Mucosa of descending colon (tissue), 3 donors: ENCODE data around the gene COL5A3. TPM values are rescaled to one million over a fixed set of nuclear protein-coding genes. Genes with fewer than 3 reads are reported as not detected.

Source experiments
- ATAC-seq: fragments of 200-7000 bp; cut with Tn5 transposase; one replicate; pipeline ENCODE4 v1.9.1; 2020; ENCODE audit warnings: mild to moderate bottlenecking, moderate library complexity
- DNase-seq, 3 donors: peaks; one replicate each; pipeline ENCODE4 v3.0.0-alpha.2; 2020
- H3K36me3 ChIP-seq: fragments of 200-600 bp; one replicate; pipeline ENCODE4 v1.8.0; 2021; ENCODE audit warnings: low read depth, mild to moderate bottlenecking
- H3K4me1 ChIP-seq: fragments of 200-600 bp; one replicate; pipeline ENCODE4 v1.8.0; 2021; ENCODE audit warnings: low read depth, mild to moderate bottlenecking
- H3K4me3 ChIP-seq: fragments of 200-600 bp; one replicate; pipeline ENCODE4 v1.8.0; 2021; ENCODE audit warnings: mild to moderate bottlenecking
- H3K9me3 ChIP-seq: fragments of 200-600 bp; one replicate; pipeline ENCODE4 v1.8.0; 2021; ENCODE audit warnings: mild to moderate bottlenecking
- intact Hi-C, 2 donors: fragments of 100-400 bp; cut with DNase I in 1 of 2; cut with micrococcal nuclease in 1 of 2; formaldehyde crosslinking; loops; one replicate each; pipeline versions ENCODE4 v1.11.0 to v1.11.1; 2022; cut with DNase I, micrococcal nuclease
- total RNA-seq, 3 donors: library from RNA; stranded (reverse); fragmentation: NEBNext Ultra II Directional in 2 of 3; extraction: Animal tissue kit (Norgen Biotek cat#: 25700) in 2 of 3; gene quantifications; one replicate each; pipeline versions ENCODE4 v1.2.1 to v1.2.4, GENCODE V29; 2021 to 2023
- TF ChIP-seq, protein P1 (sequence below): fragments of 200-600 bp; IDR thresholded peaks from one replicate; pipeline ENCODE4 v1.8.0; 2022; ENCODE audit warnings: antibody characterized with exemption, mild to moderate bottlenecking
- donor health status: DM: no; HTN: no; CAD: no; lungs with moderate emphysema.
- donor health status: DM: no; HTN: no; CAD: no.
- donor health status: DM: no; HTN: yes; CAD: no.

Gene COL5A3
- total RNA-seq, 3 donors from 2014 or later: 1.9 to 7.2 (median 5.5) TPM

DNA sequence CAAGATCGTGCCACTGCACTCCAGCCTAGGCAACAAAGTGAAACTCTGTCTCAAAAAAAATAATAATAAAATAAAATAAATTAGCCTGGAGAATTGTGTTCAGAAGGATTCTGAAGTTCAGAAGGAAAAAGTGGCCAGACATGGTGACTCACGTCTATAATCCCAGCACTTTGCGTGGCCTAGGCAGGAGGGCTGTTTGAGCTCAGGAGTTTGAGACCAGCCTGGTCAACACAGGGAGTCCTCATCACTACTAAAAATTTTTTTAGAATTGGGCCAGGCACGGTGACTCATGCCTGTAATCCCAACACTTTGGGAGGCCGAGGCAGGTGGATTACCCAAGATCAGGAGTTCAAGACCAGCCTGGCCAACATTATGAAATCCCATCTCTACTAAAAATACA is 8.9 kb upstream of the COL5A3 start:
- H3K4me1 ChIP-seq: peaks cover under 1% of the 10 kb centered on the region
- TF ChIP-seq, protein P1, sequence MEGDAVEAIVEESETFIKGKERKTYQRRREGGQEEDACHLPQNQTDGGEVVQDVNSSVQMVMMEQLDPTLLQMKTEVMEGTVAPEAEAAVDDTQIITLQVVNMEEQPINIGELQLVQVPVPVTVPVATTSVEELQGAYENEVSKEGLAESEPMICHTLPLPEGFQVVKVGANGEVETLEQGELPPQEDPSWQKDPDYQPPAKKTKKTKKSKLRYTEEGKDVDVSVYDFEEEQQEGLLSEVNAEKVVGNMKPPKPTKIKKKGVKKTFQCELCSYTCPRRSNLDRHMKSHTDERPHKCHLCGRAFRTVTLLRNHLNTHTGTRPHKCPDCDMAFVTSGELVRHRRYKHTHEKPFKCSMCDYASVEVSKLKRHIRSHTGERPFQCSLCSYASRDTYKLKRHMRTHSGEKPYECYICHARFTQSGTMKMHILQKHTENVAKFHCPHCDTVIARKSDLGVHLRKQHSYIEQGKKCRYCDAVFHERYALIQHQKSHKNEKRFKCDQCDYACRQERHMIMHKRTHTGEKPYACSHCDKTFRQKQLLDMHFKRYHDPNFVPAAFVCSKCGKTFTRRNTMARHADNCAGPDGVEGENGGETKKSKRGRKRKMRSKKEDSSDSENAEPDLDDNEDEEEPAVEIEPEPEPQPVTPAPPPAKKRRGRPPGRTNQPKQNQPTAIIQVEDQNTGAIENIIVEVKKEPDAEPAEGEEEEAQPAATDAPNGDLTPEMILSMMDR: no peak
- no peaks in the 10 kb centered on the region for H3K36me3 ChIP-seq
- H3K4me3 ChIP-seq: no peak overlapping the region
- intact Hi-C loops: no loop called here
- H3K9me3 ChIP-seq: no peaks in the 10 kb centered on the region
- DNase-seq: no peak
- ATAC-seq: no peak

DNA sequence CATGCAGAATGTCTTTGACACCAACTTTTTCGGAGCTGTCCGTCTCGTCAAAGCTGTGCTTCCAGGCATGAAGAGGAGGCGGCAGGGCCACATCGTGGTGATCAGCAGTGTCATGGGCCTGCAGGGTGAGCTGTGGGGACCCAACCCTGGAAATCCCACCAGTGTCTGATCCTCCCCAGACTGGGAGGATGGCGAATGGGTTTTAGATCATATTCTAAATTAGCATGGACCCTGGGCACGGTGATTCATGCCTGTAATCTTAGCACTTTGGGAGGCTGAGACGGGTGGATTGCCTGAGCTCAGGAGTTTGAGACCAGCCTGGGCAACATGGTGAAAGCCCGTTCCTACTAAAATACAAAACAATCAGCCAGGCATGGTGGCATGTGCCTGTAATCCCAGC is 8.5 kb upstream of the COL5A3 start:
- Histone ChIP-seq H3K36me3 (no peaks in the 10 kb centered on the region), H3K4me1 (peaks cover 5% of the 10 kb centered on the region), H3K4me3 (no peak overlapping the region), H3K9me3 (no peaks in the 10 kb centered on the region)
- TF ChIP-seq, protein P1: no peak
- intact Hi-C loops: no loop called here
- ATAC-seq (no peak), DNase-seq (no peak)

DNA sequence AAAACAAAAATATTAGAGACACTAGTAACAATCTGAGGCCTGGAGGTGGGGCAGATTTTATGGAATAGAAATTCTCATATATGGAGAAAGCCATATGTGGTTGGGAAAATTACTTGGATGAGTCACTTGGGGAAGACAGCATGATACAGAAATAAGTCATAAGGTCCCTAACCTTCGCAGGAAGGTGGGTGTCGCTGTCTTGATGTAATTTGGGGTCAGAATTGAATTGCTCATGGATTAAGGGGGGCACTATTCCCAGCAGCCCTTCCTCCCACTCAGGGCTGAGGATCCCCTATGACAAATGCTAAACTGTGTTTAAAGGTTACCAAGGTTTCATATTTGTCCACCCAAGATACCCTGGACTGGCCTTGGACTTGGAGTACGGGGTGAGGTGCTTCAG is 8.0 kb upstream of the COL5A3 start:
- H3K4me1 ChIP-seq: peaks cover 5% of the 10 kb centered on the region
- TF ChIP-seq, protein P1: no peak

DNA sequence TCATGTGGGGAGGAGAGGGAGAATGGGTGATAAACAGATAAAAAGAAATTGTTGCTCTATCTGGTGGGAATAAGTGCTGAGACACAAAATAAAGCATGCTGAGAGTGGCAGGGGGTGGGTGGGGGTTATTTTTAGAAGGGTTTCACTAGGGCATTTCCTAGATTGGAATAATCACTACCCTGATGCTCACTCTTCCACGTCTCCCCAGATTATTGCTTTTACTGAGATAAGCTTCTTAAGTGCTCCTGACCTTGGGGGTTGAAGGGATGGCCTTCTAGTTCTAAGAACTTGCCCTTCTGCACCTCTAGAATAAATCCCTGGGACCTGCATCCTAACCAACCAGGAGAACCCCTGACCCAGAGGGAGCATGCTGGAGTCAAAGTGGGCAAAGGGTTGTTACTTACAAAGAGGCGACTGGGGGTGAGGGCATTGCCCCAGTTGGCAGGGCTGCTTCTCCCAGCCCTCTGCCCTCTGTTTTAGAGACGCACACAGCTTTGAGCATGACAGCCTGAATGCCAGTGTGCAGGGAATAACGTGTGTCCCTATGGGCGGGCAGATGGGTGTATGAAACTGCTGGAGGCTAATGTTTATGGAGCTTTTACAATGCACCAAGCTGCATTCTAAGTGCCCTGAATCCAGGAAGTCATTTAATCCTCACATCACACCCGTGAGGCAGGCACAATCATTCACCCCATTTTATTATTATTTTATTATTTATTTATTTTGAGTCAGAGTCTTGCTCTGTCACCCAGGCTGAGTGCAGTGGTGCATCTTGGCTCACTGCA is 3.7 kb upstream of the COL5A3 start:
- Histone ChIP-seq H3K36me3 (no peaks in the 10 kb centered on the region), H3K9me3 (no peaks in the 10 kb centered on the region), H3K4me3 (no peak overlapping the region), H3K4me1 (peaks cover 14% of the 10 kb centered on the region)
- peak; percentile 84 for ATAC-seq
- TF ChIP-seq, protein P1: no peak
- peak in 1 of 3 donors; percentile 21 for DNase-seq
- intact Hi-C loops: no loop called here

More for the DNA sequence above, 8.0 kb upstream of the COL5A3 start:
- Histone ChIP-seq H3K4me3 (no peak overlapping the region), H3K36me3 (no peaks in the 10 kb centered on the region), H3K9me3 (no peaks in the 10 kb centered on the region)
- no peak for DNase-seq
- no peak for ATAC-seq
- intact Hi-C loops: no loop called here

DNA sequence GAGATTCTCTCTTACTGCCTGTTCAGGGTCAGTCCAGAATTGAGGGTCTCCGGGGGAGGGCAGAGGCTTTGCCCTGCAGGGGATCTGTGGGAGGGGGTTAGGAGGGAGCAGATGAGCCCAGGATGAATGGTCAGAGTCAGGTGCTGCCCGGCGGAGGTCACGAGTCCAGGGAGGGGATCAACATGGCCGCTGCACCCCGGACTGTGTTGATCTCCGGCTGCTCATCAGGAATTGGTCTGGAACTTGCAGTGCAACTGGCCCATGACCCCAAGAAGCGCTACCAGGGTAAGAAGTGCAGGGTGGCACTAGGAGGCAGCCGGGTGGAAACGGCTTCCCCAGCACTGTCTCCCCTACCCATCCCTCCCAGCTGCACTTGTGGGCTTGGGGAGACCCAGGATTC is 3.0 kb upstream of the COL5A3 start, which contains the start of gene RDH8:
RDH8 (plus strand) TSS at position 168 of the 400 bp plus-strand sequence; CDS start at position 183, 15 bp downstream.
- H3K4me1 ChIP-seq: peaks cover 14% of the 10 kb centered on the region
- no peak for ATAC-seq
- DNase-seq: no peak
- no peaks in the 10 kb centered on the region for H3K9me3 ChIP-seq
- no peak within 1 kb of the TSS for H3K4me3 ChIP-seq
- TF ChIP-seq, protein P1: no peak
- intact Hi-C loops: no loop called here
- no peaks in the 10 kb centered on the region for H3K36me3 ChIP-seq
